SK-N-SH treated with all-trans-retinoic acid at 6 μM for 48 hours (cell line): ENCODE data around the gene PTPRD.

Experiments used
- ATAC-seq: fragments of 200-7000 bp; cut with Tn5 transposase; 3 replicates; pipeline ENCODE4 v1.9.1; 2020; ENCODE audit warnings: mild to moderate bottlenecking, moderate library complexity
- ARNTL ChIP-seq: fragments of 450-650 bp; formaldehyde crosslinking; IDR thresholded peaks from 2 replicates; pipeline ENCODE4 v1.5.0; 2020; ENCODE audit warnings: low read depth, mild to moderate bottlenecking, moderate library complexity, borderline replicate concordance
- BACH2 ChIP-seq: fragments of 250-450 bp; sonication (Bioruptor Pico); IDR thresholded peaks from 2 replicates; pipeline ENCODE4 v1.9.0; 2021; ENCODE audit warnings: mild to moderate bottlenecking, borderline replicate concordance
- CSDC2 ChIP-seq: fragments of 250-450 bp; sonication (Bioruptor Pico); IDR thresholded peaks from 2 replicates; pipeline ENCODE4 v1.5.0; 2020; ENCODE audit warnings: mild to moderate bottlenecking, moderate library complexity
- ESRRG ChIP-seq: fragments of 250-450 bp; sonication (Bioruptor Pico); IDR thresholded peaks from 2 replicates; pipeline ENCODE4 v1.6.1; 2021; ENCODE audit warnings: mild to moderate bottlenecking
- GLIS3 ChIP-seq: fragments of 250-450 bp; sonication (Bioruptor Pico); IDR thresholded peaks from 2 replicates; pipeline ENCODE4 v1.5.0; 2020; ENCODE audit warnings: mild to moderate bottlenecking, moderate library complexity
- ISL1 ChIP-seq: fragments of 250-450 bp; sonication (Bioruptor Pico); IDR thresholded peaks from 2 replicates; pipeline ENCODE4 v2.1.2; 2022; ENCODE audit warnings: mild to moderate bottlenecking, moderate library complexity
- OSR1 ChIP-seq: fragments of 250-450 bp; sonication (Bioruptor Pico); IDR thresholded peaks from 2 replicates; pipeline ENCODE4 v1.8.0; 2022; ENCODE audit warnings: moderate library complexity, mild to moderate bottlenecking, inconsistent platforms
- PPARA ChIP-seq: fragments of 250-450 bp; sonication (Bioruptor Pico); IDR thresholded peaks from 2 replicates; pipeline ENCODE4 v1.5.0; 2020; ENCODE audit warnings: mild to moderate bottlenecking, borderline replicate concordance
- SNAI2 ChIP-seq: fragments of 250-450 bp; sonication (Bioruptor Pico); IDR thresholded peaks from 2 replicates; pipeline ENCODE4 v1.5.0; 2020; ENCODE audit warnings: mild to moderate bottlenecking, moderate library complexity
- TCF4 ChIP-seq: fragments of 250-450 bp; sonication (Bioruptor Pico); IDR thresholded peaks from 2 replicates; pipeline ENCODE4 v1.8.0; 2021; ENCODE audit warnings: mild to moderate bottlenecking, moderate library complexity, borderline replicate concordance
- TOX ChIP-seq: fragments of 250-450 bp; sonication (Bioruptor Pico); IDR thresholded peaks from 2 replicates; pipeline ENCODE4 v1.8.0; 2021; ENCODE audit warnings: mild to moderate bottlenecking, moderate library complexity, borderline replicate concordance
- ZC3H10 ChIP-seq: fragments of 250-450 bp; sonication (Bioruptor Pico); IDR thresholded peaks from 2 replicates; pipeline ENCODE4 v1.5.1; 2021; ENCODE audit warnings: mild to moderate bottlenecking, moderate library complexity
- ZFP3 ChIP-seq: fragments of 250-450 bp; sonication (Bioruptor Pico); IDR thresholded peaks from 2 replicates; pipeline ENCODE4 v1.5.0; 2020; ENCODE audit warnings: mild to moderate bottlenecking, moderate library complexity
- ZFP30 ChIP-seq: fragments of 450-650 bp; formaldehyde crosslinking; IDR thresholded peaks from 2 replicates; pipeline ENCODE4 v1.5.0; 2022; ENCODE audit warnings: mild to moderate bottlenecking, moderate library complexity
- ZNF70 ChIP-seq: fragments of 450-650 bp; formaldehyde crosslinking; IDR thresholded peaks from 2 replicates; pipeline ENCODE4 v1.5.0; 2020; ENCODE audit warnings: mild to moderate bottlenecking, moderate library complexity
- ZNF8 ChIP-seq: fragments of 450-650 bp; formaldehyde crosslinking; IDR thresholded peaks from 2 replicates; pipeline ENCODE4 v1.5.0; 2020; ENCODE audit warnings: mild to moderate bottlenecking, moderate library complexity
- TF ChIP-seq, protein P1 (sequence below): fragments of 250-450 bp; sonication (Bioruptor Pico); IDR thresholded peaks from 2 replicates; pipeline ENCODE4 v1.5.1; 2021; ENCODE audit warnings: mild to moderate bottlenecking, moderate library complexity
- TF ChIP-seq, protein P2 (sequence below): fragments of 250-450 bp; sonication (Bioruptor Pico); IDR thresholded peaks from 2 replicates; pipeline ENCODE4 v1.8.0; 2021; ENCODE audit warnings: low read depth, mild to moderate bottlenecking, moderate library complexity, borderline replicate concordance
- TF ChIP-seq, protein P3 (sequence below): fragments of 250-450 bp; sonication (Bioruptor Pico); IDR thresholded peaks from 2 replicates; pipeline ENCODE4 v1.5.1; 2020; ENCODE audit warnings: low read depth, mild to moderate bottlenecking, moderate library complexity
- TF ChIP-seq, protein P4 (sequence below): fragments of 250-450 bp; sonication (Bioruptor Pico); IDR thresholded peaks from 2 replicates; pipeline ENCODE4 v1.5.0; 2020; ENCODE audit warnings: mild to moderate bottlenecking, moderate library complexity
- TF ChIP-seq, protein P5 (sequence below): fragments of 250-450 bp; sonication (Bioruptor Pico); IDR thresholded peaks from 2 replicates; pipeline ENCODE4 v1.8.0; 2020; ENCODE audit warnings: mild to moderate bottlenecking, moderate library complexity, borderline replicate concordance

PTPRD gene

DNA sequence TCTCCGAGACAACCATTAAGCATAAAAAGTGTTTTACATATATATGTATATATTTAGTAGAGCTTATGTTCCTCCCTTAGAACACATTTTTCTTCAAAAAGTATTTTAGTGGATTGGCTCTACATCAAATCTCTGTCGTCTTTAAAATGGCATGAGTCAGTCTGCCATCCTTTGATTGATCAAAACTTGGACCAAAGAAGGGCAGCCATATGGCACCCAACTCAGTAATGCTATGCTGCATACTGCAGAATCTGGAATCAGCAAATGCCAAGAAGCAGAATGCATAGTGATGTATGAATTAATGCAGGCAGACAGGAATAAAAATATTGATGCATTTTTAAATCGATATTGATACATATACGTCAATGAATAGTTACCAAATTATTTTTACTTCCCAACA is 1074.4 kb downstream of the PTPRD start:
- no peak for ATAC-seq
- TF ChIP-seq BACH2 (CRISPR knock-in tag) = no peak
- no peak for TF ChIP-seq OSR1 (CRISPR knock-in tag)
- TF ChIP-seq, protein P1, sequence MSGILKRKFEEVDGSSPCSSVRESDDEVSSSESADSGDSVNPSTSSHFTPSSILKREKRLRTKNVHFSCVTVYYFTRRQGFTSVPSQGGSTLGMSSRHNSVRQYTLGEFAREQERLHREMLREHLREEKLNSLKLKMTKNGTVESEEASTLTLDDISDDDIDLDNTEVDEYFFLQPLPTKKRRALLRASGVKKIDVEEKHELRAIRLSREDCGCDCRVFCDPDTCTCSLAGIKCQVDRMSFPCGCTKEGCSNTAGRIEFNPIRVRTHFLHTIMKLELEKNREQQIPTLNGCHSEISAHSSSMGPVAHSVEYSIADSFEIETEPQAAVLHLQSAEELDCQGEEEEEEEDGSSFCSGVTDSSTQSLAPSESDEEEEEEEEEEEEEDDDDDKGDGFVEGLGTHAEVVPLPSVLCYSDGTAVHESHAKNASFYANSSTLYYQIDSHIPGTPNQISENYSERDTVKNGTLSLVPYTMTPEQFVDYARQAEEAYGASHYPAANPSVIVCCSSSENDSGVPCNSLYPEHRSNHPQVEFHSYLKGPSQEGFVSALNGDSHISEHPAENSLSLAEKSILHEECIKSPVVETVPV = no peak
- no peak for TF ChIP-seq ZNF8
- no peak for TF ChIP-seq PPARA
- TF ChIP-seq, protein P2, sequence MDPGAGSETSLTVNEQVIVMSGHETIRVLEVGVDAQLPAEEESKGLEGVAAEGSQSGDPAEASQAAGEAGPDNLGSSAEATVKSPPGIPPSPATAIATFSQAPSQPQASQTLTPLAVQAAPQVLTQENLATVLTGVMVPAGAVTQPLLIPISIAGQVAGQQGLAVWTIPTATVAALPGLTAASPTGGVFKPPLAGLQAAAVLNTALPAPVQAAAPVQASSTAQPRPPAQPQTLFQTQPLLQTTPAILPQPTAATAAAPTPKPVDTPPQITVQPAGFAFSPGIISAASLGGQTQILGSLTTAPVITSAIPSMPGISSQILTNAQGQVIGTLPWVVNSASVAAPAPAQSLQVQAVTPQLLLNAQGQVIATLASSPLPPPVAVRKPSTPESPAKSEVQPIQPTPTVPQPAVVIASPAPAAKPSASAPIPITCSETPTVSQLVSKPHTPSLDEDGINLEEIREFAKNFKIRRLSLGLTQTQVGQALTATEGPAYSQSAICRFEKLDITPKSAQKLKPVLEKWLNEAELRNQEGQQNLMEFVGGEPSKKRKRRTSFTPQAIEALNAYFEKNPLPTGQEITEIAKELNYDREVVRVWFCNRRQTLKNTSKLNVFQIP (CRISPR knock-in tag) = no peak
- no peak for TF ChIP-seq ARNTL (CRISPR knock-in tag)
- no peak for TF ChIP-seq ESRRG (CRISPR knock-in tag)
- TF ChIP-seq GLIS3 (CRISPR knock-in tag) = no peak
- no peak for TF ChIP-seq TOX
- no peak for TF ChIP-seq TCF4

DNA sequence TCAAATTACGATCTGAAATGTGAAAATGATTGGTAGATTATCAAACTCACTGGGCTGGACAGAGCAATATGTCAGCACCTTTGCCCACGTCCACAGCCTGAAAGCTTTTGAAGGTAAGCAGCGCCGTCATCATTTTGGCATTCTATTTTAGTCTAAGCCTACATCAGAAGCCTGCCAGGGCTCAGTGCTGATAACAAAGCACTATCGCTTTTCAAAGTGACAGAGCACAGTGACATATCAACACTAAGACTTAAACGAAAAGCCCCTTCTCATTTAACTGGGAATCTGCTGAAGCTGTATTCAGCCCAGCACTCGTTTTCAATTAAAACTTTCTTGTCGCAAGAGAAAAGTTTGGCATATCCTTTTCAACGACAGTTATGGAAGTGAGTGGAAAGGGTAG is 1076.3 kb downstream of the PTPRD start:
- no peak for ATAC-seq

More for the DNA sequence above, 1076.3 kb downstream of the PTPRD start:
- TF ChIP-seq ZFP3 (CRISPR knock-in tag) (no peak), SNAI2 (CRISPR knock-in tag) (no peak), ZC3H10 (CRISPR knock-in tag) (no peak), ISL1 (CRISPR knock-in tag) (no peak), TOX (no peak), ESRRG (CRISPR knock-in tag) (no peak), TCF4 (no peak), ARNTL (CRISPR knock-in tag) (no peak), OSR1 (CRISPR knock-in tag) (no peak), ZFP30 (CRISPR knock-in tag) (no peak), GLIS3 (CRISPR knock-in tag) (no peak), ZNF8 (no peak), CSDC2 (CRISPR knock-in tag) (no peak), ZNF70 (CRISPR knock-in tag) (no peak)
- TF ChIP-seq, protein P3, sequence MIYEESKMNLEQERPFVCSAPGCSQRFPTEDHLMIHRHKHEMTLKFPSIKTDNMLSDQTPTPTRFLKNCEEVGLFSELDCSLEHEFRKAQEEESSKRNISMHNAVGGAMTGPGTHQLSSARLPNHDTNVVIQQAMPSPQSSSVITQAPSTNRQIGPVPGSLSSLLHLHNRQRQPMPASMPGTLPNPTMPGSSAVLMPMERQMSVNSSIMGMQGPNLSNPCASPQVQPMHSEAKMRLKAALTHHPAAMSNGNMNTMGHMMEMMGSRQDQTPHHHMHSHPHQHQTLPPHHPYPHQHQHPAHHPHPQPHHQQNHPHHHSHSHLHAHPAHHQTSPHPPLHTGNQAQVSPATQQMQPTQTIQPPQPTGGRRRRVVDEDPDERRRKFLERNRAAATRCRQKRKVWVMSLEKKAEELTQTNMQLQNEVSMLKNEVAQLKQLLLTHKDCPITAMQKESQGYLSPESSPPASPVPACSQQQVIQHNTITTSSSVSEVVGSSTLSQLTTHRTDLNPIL (CRISPR knock-in tag) = no peak
- TF ChIP-seq, protein P4, sequence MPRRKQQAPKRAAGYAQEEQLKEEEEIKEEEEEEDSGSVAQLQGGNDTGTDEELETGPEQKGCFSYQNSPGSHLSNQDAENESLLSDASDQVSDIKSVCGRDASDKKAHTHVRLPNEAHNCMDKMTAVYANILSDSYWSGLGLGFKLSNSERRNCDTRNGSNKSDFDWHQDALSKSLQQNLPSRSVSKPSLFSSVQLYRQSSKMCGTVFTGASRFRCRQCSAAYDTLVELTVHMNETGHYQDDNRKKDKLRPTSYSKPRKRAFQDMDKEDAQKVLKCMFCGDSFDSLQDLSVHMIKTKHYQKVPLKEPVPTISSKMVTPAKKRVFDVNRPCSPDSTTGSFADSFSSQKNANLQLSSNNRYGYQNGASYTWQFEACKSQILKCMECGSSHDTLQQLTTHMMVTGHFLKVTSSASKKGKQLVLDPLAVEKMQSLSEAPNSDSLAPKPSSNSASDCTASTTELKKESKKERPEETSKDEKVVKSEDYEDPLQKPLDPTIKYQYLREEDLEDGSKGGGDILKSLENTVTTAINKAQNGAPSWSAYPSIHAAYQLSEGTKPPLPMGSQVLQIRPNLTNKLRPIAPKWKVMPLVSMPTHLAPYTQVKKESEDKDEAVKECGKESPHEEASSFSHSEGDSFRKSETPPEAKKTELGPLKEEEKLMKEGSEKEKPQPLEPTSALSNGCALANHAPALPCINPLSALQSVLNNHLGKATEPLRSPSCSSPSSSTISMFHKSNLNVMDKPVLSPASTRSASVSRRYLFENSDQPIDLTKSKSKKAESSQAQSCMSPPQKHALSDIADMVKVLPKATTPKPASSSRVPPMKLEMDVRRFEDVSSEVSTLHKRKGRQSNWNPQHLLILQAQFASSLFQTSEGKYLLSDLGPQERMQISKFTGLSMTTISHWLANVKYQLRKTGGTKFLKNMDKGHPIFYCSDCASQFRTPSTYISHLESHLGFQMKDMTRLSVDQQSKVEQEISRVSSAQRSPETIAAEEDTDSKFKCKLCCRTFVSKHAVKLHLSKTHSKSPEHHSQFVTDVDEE = no peak
- TF ChIP-seq, protein P2 (CRISPR knock-in tag) = no peak
- TF ChIP-seq, protein P5, sequence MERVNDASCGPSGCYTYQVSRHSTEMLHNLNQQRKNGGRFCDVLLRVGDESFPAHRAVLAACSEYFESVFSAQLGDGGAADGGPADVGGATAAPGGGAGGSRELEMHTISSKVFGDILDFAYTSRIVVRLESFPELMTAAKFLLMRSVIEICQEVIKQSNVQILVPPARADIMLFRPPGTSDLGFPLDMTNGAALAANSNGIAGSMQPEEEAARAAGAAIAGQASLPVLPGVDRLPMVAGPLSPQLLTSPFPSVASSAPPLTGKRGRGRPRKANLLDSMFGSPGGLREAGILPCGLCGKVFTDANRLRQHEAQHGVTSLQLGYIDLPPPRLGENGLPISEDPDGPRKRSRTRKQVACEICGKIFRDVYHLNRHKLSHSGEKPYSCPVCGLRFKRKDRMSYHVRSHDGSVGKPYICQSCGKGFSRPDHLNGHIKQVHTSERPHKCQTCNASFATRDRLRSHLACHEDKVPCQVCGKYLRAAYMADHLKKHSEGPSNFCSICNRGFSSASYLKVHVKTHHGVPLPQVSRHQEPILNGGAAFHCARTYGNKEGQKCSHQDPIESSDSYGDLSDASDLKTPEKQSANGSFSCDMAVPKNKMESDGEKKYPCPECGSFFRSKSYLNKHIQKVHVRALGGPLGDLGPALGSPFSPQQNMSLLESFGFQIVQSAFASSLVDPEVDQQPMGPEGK = no peak
